PC-3 (cell line): ENCODE data around the gene PEPD. TPM values are rescaled to one million over a fixed set of nuclear protein-coding genes. Genes with fewer than 3 reads are reported as not detected.

Source experiments
- ATAC-seq: fragments of 200-7000 bp; cut with Tn5 transposase; 2 replicates; pipeline ENCODE4 v1.9.1; 2020; ENCODE audit warnings: mild to moderate bottlenecking, moderate library complexity
- BruUV-seq: library from RNA; stranded (reverse); fragments of 400-500 nt; replicated peaks from 2 replicates; lab custom pipeline; 2021; lab: Mats Ljungman, UMichigan
- CTCF ChIA-PET: fragments of 300-600 bp; sonication (Branson Sonifier 250); formaldehyde crosslinking; loops from one replicate; lab custom pipeline; 2022; ENCODE audit warnings: antibody characterized with exemption; lab: Charles Lee
- POLR2A ChIA-PET: fragments of 300-600 bp; sonication (Branson Sonifier 250); formaldehyde crosslinking; loops from one replicate; lab custom pipeline; 2022; ENCODE audit warnings: antibody characterized with exemption; ENCODE audit not compliant: unreplicated experiment; lab: Charles Lee
- DNase-seq: peaks from one replicate; pipeline ENCODE4 v3.0.0-alpha.2; 2015
- H2AFZ ChIP-seq: fragments of 300-600 bp; sonication (generic); 2 replicates; pipeline ENCODE4 v1.6.0; 2016; ENCODE audit warnings: antibody characterized with exemption, low read length
- H3F3A ChIP-seq: fragments of 300-600 bp; sonication (generic); one replicate; pipeline ENCODE4 v1.6.0; 2017; ENCODE audit warnings: antibody characterized with exemption, low read length, control low read depth, mild to moderate bottlenecking; ENCODE audit not compliant: unreplicated experiment
- H3K27ac ChIP-seq: fragments of 300-600 bp; sonication (generic); 2 replicates; pipeline ENCODE4 v1.5.1; 2016; ENCODE audit warnings: mild to moderate bottlenecking, low read length
- H3K27me3 ChIP-seq: fragments of 300-600 bp; sonication (generic); 2 replicates; pipeline ENCODE4 v1.6.1; 2016; ENCODE audit warnings: low read length, mixed read lengths
- H3K36me3 ChIP-seq: fragments of 300-600 bp; sonication (generic); 2 replicates; pipeline ENCODE4 v1.6.1; 2016; ENCODE audit warnings: low read depth, mixed run types, low read length, mixed read lengths
- H3K4me1 ChIP-seq: fragments of 300-600 bp; sonication (generic); 2 replicates; pipeline ENCODE4 v1.5.1; 2016; ENCODE audit warnings: low read length; ENCODE audit not compliant: insufficient read depth
- H3K4me2 ChIP-seq: fragments of 300-600 bp; sonication (generic); 2 replicates; pipeline ENCODE4 v1.6.0; 2016; ENCODE audit warnings: low read length
- H3K4me3 ChIP-seq: fragments of 300-600 bp; sonication (generic); 2 replicates; pipeline ENCODE4 v1.5.1; 2016; ENCODE audit warnings: mild to moderate bottlenecking, low read length, mixed read lengths
- H3K79me2 ChIP-seq: fragments of 300-600 bp; sonication (generic); 2 replicates; pipeline ENCODE4 v1.6.1; 2017; ENCODE audit warnings: low read length, mixed read lengths
- H3K9ac ChIP-seq: fragments of 300-600 bp; sonication (generic); 2 replicates; pipeline ENCODE4 v1.6.0; 2016; ENCODE audit warnings: mild to moderate bottlenecking, low read length
- H3K9me2 ChIP-seq: fragments of 300-600 bp; sonication (generic); replicated peaks from 2 replicates; pipeline ENCODE4 v1.6.1; 2016; ENCODE audit warnings: mixed run types, low read length, mixed read lengths
- H3K9me3 ChIP-seq: fragments of 300-600 bp; sonication (generic); 2 replicates; pipeline ENCODE4 v1.6.1; 2016; ENCODE audit warnings: low read length, mixed read lengths
- H4K20me1 ChIP-seq: fragments of 300-600 bp; sonication (generic); 2 replicates; pipeline ENCODE4 v1.6.1; 2016; ENCODE audit warnings: low read length, mixed read lengths
- EZH2 ChIP-seq: fragments of 300-600 bp; sonication (generic); IDR thresholded peaks from one replicate; pipeline ENCODE4 v1.6.1; 2017; ENCODE audit warnings: antibody characterized with exemption, mild to moderate bottlenecking, low read length; ENCODE audit not compliant: unreplicated experiment
- EZH2phosphoT487 ChIP-seq: fragments of 300-600 bp; sonication (generic); IDR thresholded peaks from 2 replicates; pipeline ENCODE4 v1.6.1; 2018; ENCODE audit warnings: mild to moderate bottlenecking, antibody characterized with exemption, low read length, borderline replicate concordance
- intact Hi-C: fragments of 100-400 bp; cut with micrococcal nuclease; formaldehyde crosslinking; loops from 2 replicates; pipeline ENCODE4 v1.9.0; 2023
- total RNA-seq: library from RNA; depleted of rRNA; stranded (reverse); fragments of >200 nt; gene quantifications from 2 replicates; pipeline ENCODE4 v1.2.3, GENCODE V29; 2014
- TF ChIP-seq, protein P1 (sequence below): fragments of 300-600 bp; sonication (generic); conservative IDR thresholded peaks from 2 replicates; pipeline ENCODE4 v1.5.1; 2017; ENCODE audit warnings: antibody characterized with exemption, low read depth, mild to moderate bottlenecking, low read length

The PEPD gene
- total RNA-seq, 1 experiment from 2014 or later = 53.4 TPM

DNA sequence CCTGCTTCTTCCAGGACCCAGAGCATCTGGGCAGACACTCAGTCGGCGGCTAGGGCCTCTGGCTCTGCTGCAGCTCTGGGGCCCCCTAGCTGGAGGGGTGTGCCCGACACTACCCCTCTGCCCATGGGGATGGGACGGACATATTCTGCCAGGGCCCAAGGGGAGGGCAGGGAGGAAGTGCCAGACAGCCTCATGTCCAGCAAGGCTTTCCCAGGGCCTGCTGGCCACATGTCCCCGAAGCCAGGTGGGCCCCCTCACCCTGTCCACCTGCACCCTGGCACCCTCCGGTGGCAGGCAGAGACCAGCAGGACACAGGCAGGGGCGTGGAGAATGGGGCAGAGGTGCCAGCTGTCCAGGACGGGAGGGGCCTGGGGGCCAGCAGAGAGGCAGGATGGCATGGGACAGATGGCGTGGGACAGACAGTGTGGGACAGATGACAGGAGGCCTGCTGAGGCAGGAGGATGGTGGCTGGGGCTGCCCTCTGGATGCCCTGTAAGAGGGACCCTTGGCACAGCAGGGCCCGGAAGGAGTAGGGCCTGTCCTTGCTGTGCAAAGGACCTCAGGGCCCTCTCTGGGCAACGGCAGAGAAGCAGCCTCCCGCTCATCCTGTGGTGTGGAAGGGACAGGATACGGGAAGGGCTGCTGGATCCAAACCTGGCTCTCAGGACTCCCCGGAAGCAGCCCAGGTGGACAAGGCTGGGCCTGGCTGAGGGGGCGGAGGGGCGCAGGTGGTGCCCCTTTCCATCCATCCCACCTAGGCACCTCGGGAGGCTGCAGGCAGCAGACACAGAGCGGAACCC, 119.0 kb downstream of the PEPD start:
- ATAC-seq (peak; percentile 26; the same call in 1 of the 2 replicates), DNase-seq (no peak)
- BruUV-seq = no TSS peak
- POLR2A ChIA-PET = no interaction called here
- Histone ChIP-seq H3K27ac (no peak overlapping the region), H3K27me3 (no peaks in the 10 kb centered on the region), H3K4me1 (no peaks in the 10 kb centered on the region), H3K79me2 (no peaks in the 10 kb centered on the region), H3K9ac (no peak overlapping the region), H3K9me3 (no peaks in the 10 kb centered on the region), H4K20me1 (no peaks in the 10 kb centered on the region), H3K4me2 (no peak overlapping the region), H3K4me3 (no peak overlapping the region), H2AFZ (no peak overlapping the region), H3K36me3 (no peaks in the 10 kb centered on the region), H3F3A (no peaks in the 10 kb centered on the region), H3K9me2 (no peaks in the 10 kb centered on the region)
- TF ChIP-seq EZH2 = no peak
- TF ChIP-seq, protein P1, sequence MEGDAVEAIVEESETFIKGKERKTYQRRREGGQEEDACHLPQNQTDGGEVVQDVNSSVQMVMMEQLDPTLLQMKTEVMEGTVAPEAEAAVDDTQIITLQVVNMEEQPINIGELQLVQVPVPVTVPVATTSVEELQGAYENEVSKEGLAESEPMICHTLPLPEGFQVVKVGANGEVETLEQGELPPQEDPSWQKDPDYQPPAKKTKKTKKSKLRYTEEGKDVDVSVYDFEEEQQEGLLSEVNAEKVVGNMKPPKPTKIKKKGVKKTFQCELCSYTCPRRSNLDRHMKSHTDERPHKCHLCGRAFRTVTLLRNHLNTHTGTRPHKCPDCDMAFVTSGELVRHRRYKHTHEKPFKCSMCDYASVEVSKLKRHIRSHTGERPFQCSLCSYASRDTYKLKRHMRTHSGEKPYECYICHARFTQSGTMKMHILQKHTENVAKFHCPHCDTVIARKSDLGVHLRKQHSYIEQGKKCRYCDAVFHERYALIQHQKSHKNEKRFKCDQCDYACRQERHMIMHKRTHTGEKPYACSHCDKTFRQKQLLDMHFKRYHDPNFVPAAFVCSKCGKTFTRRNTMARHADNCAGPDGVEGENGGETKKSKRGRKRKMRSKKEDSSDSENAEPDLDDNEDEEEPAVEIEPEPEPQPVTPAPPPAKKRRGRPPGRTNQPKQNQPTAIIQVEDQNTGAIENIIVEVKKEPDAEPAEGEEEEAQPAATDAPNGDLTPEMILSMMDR = peak; percentile 38
- CTCF ChIA-PET = no interaction called here
- intact Hi-C loops = no loop called here

GRCh38 chr19:33401683-33402420, 119.7 kb downstream of the PEPD start:
- no peaks in the 10 kb centered on the region for H3F3A ChIP-seq
- DNase-seq = no peak
- no TSS peak for BruUV-seq
- H2AFZ ChIP-seq = no peak overlapping the region
- H3K9ac ChIP-seq = no peak overlapping the region
- H3K4me1 ChIP-seq = no peaks in the 10 kb centered on the region
- no peak for TF ChIP-seq EZH2
- ATAC-seq = no peak
- H3K4me3 ChIP-seq = no peak overlapping the region
- H3K36me3 ChIP-seq = no peaks in the 10 kb centered on the region
- intact Hi-C loops = no loop called here
- no peak overlapping the region for H3K27ac ChIP-seq
- no peaks in the 10 kb centered on the region for H3K79me2 ChIP-seq
- H3K9me3 ChIP-seq = no peaks in the 10 kb centered on the region
- no peaks in the 10 kb centered on the region for H3K27me3 ChIP-seq
- POLR2A ChIA-PET = no interaction called here
- H3K9me2 ChIP-seq = no peaks in the 10 kb centered on the region
- H4K20me1 ChIP-seq = no peaks in the 10 kb centered on the region
- no peak overlapping the region for H3K4me2 ChIP-seq
- CTCF ChIA-PET = no interaction called here

DNA sequence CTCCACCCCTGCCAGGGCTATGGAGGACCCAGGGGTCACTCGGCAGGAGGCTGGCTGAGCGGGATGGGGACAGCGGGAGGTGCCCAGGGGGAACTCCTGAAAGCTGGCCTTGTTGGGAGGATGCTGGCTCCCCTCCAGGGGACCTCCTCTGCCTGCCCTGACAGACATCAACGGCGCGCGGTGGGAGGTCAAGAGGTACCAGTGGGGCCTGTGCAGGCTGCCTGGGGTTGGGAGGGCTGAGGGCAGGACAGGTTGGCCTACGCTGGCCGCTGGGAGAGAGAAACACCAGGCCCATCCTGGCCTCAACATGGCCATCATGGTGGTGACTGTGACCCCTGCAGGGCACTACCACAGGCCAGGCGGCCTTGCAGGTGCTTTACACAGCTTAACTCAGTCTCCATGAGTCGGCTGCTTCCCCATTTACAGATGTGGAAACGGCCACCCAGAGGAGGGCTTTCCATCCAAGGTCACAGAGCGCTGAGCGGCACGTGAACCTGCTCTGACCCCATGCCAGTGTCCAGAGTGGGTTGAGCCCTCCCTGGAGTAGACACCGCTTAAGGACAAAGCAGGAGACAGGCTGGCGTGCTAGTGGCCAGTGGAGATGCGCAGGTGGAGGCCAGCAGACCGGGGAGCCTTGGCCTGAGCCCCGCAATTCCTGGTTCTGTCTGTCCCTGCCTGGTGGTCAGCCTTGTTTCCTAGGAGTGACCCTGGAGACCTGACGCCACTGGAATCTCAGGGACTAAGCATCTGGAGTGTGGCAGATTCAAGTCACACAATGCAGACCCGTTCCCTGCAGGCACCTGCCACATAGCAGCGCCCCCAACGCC, 120.5 kb downstream of the PEPD start:
- Histone ChIP-seq H3K36me3 (no peaks in the 10 kb centered on the region), H3K79me2 (no peaks in the 10 kb centered on the region), H3K9me2 (no peaks in the 10 kb centered on the region), H3K9ac (no peak overlapping the region), H3K9me3 (no peaks in the 10 kb centered on the region), H3K4me2 (no peak overlapping the region), H3F3A (no peaks in the 10 kb centered on the region), H3K4me1 (no peaks in the 10 kb centered on the region), H2AFZ (no peak overlapping the region), H3K27ac (no peak overlapping the region), H3K4me3 (no peak overlapping the region), H4K20me1 (no peaks in the 10 kb centered on the region), H3K27me3 (no peaks in the 10 kb centered on the region)
- ChIA-PET CTCF (no interaction called here), POLR2A (no interaction called here)
- TF ChIP-seq EZH2phosphoT487 = no peak
- TF ChIP-seq EZH2 = no peak
- TF ChIP-seq, protein P1 = no peak
- BruUV-seq = no TSS peak
- DNase-seq (no peak), ATAC-seq (no peak)
- intact Hi-C loops = no loop called here
